Measurements from ENCODE around the gene TMEM221.

GRCh38 chr19:17496337-17496997 is 48.0 kb upstream of the TMEM221 start:
- TF ChIP-seq ZC3H10 (CRISPR knock-in tag; IDR thresholded peaks at IDR 0.05) (no peak), GLIS3 (CRISPR knock-in tag; IDR thresholded peaks at IDR 0.05) (no peak), PATZ1 (CRISPR knock-in tag; IDR thresholded peaks at IDR 0.05; ENCODE audit: borderline replicate concordance) (no peak), ZFP30 (CRISPR knock-in tag; IDR thresholded peaks at IDR 0.05) (no peak)

All from SK-N-SH treated with all-trans-retinoic acid at 6 μM for 48 hours (cell line).